HG02798 (cell line): Measurements from ENCODE around the gene TDO2.

Experiments
- ATAC-seq: cut with Tn5 transposase; IDR thresholded peaks from one replicate; pipeline ENCODE4 v1.9.1; 2021; ENCODE audit warnings: mild to moderate bottlenecking; ENCODE audit not compliant: unreplicated experiment, poor library complexity

The TDO2 gene

DNA sequence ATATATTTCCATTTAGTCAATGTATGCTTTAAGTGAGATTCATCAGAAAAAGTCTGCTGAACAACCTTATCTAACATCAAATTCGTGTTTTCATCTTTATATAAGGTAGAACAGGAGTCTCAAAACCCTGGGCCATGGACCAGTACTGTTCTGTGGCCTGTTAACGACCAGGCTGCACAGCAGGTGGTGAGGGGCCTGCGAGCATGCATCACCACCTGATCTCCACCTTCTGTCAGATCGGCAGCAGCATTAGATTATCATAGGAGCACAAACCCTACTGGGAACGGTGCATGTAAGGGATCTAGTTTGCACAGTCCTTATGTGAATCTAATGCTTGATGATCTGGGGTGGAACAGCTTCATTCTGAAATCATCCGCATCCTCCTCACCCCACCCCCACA, 47.0 kb downstream of the TDO2 start:
- ATAC-seq = no peak

DNA sequence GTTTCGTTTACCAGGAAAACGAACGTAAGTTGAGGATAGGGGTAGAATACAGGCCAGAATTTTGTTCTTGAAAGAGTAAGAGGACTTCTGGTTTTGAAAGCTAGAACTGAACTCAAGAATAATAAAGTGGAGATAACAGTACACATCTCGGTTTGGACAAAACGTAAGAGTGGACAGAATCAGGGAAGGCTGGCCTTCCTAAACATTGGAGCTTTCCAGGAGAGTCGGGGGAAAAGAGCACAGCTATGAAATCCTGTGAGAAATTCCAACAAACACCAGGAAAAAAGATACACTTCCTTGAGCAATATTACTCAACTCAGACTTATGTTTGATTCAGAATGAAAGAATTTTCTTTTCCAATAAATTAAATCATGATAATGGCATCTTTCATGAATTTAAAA, 49.0 kb downstream of the TDO2 start:
- ATAC-seq = no peak

DNA sequence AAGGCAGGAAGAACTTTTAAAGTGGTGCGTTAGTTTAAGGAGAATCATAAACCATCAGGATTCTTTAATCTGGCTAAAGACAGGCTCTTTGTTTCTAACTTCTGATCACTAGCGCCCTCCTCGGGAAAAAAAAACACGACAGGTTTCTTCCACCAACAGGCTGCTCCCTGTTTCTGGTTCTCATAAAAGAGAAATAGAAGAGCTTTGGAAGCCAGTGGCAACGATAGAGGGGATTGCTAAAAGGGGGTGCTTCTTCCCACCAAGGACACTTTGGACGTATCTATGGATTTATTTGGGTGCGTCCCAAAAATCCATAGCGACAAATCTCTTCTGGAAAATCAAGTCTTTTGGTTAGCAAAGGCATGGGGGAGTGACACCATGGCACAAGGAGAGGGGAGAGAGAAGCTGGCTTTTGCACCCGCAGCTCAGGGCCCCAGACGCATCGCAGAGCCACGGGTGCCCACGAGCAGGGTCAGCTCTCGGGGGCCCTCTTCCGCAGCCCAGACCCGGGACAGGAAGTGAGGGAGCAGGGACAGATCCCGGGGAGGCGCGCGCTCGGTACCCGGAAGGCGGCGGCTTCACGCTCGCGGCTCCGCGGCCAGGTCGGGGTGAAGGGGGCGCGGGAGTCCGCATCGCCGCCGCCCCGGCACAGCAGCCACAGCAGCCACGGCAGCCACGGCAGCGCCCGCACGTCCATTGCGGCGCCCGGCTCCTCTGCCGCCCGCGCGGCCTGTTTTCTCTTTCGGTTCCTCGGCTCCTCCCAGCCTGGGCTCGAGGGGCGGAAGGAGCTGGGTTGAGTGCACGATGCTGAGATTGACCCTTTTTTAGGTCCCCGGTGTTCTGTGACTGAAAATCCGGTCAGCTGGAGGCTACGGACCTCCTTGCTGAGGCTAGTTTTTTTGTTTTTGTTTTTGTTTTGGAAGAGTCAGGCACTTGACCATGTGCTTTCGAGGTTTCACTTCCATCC, 49.9 kb downstream of the TDO2 start, which contains the start of gene CTSO:
CTSO (minus strand) TSS at position 716 of the 967 bp plus-strand sequence; CDS start at position 697, 19 bp downstream.
- peak; percentile 96 for ATAC-seq

GRCh38 chr4:155954118-155954685, 50.7 kb downstream of the TDO2 start:
- no peak for ATAC-seq

DNA sequence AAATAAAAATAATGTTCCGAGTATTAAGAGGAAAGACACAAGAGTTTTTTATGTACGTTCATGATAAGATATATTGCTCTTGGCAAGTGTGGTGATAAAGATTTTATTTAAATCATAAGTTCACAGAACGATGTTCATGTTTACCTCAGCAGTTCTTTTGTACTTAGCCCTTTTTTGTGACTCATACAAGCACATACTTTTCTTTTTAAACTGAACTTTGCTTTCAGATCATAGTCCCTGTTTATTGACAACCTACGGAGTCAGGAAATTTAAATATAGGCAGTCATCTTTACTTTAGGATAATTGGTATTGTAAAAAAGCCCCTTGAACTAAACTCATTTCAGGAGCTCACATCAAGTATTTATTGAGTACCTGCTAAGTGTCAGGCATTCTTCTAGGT, 51.4 kb downstream of the TDO2 start:
- no peak for ATAC-seq

DNA sequence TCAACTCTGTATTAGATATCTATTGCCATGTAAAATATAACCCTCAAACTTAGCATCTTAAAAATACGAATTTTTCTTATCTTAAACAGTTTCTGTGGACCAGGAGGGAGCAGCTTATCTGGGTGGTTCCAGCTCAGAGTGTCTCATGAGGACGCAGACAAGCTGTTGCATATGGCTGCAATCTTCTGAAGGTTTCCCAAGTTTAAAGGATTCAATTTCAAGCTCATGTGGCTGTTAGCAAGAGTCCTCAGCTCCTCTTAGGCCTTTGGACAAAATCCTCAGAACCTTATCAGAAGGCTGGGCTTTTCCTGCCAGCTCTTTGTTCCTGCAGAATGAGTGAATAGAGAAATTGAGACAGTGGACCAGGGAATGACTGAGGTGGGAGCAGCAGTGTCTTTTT, 53.0 kb downstream of the TDO2 start:
- no peak for ATAC-seq

GRCh38 chr4:155959417-155959816, 55.9 kb downstream of the TDO2 start:
- no peak for ATAC-seq

- no peak for ATAC-seq
Observed at GRCh38 chr4:155960522-155960921, 57.0 kb downstream of the TDO2 start.

DNA sequence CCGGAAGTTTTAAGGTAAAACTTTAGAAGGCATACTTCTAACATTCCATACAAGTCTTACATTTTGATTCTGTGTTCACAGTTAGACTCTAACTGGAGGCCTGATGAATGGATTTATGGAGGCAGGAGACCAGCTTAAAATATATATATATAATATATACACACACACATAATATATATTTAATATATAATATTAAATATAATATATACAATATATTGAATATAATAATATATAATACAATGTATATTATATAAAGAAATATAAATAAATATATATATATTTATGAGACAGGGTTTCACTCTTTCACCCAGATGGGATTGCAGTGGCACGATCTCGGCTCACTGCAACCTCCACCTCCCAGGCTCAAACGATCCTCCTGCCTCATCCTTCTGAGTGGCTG, 58.1 kb downstream of the TDO2 start:
- ATAC-seq = no peak

DNA sequence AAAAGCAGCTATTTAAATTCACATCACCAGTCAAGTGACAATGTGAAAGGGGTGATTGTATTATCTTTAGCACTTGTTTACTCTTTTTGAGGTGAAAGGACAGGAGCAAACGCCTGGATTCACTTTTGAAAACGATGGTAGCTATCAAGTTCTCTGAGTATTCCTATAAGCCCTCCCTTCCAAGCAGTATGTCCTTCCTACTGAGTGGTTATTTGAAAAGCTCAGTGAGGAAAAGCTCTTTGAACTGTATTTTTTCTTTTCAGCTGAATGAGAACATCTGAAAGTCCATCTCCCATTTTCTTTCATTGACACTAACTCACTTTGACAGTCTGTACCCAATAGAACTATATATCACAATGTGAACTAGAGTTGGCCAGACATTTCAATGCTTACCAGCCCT, 59.3 kb downstream of the TDO2 start:
- no peak for ATAC-seq

- ATAC-seq = no peak
Observed at GRCh38 chr4:155964016-155964891, 60.8 kb downstream of the TDO2 start.

DNA sequence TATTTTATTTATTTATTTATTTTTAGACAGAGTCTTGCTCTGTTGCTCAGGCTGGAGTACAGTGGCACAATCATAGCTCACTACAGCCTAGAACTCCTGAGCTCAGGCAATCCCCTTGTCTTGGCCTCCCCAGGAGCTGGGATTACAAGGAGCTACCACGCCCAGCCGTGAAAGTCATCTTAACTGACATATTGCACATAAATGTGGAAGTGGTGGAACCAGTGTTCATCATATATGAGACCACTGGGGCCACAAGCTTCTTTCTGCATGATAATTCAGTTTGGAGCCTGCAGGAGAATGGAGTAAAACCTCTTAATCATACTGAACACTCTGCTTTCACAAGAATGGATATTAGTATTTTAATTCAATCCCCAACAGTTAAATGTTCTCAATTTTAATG, 62.7 kb downstream of the TDO2 start:
- ATAC-seq = no peak

DNA sequence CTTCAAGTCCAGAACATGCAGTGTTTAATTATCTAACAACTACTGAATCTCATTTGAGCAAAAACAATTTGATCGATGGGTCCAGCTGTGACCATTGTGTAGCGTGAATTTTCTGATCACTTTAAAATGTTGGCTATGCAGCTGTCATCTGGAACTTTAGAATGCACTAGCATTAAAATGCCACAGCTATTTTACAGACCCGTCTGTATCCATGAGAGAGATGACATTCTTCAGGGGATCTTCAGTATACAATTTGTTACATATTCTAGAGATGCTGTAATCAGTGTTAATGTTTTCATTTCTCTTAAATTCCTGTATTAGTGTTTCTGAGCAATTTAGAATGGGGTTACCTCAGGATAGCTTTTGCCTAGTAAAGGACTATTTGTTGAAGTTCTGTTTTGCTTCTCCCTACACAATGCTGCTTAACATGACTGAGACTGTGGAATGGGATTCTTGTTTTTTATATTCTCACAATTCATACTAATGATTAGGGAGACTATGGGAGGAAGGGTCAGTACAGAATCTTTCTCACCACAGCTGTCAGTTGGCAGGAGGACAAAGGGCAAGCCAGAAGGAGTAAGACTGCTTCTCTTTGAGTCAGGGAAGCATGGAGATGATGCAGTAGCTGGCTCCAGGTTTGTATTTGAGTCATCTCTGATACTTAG, 63.4 kb downstream of the TDO2 start:
- no peak for ATAC-seq
